NCI-H2227 (cell line): ENCODE results near the gene FAM174C.

Experiments used
- DNase-seq: peaks from one replicate; lab custom pipeline; 2025; ENCODE audit not compliant: unreplicated experiment; lab: John Stamatoyannopoulos, UW

Gene FAM174C

GRCh38 chr19:1271528-1272422 is 3.6 kb upstream of the FAM174C start:
- no peak for DNase-seq

GRCh38 chr19:1272423-1273262 is 2.7 kb upstream of the FAM174C start:
- DNase-seq, result no peak

- no peak for DNase-seq
These were observed 1.9 kb upstream of the FAM174C start for GRCh38 chr19:1273263-1274041.

GRCh38 chr19:1274081-1274851 is 1.1 kb upstream of the FAM174C start:
- no peak for DNase-seq

GRCh38 chr19:1274852-1275259 is 474 bp upstream of the FAM174C start:
- DNase-seq, result no peak

GRCh38 chr19:1275976-1276627 is 772 bp downstream of the FAM174C start:
- no peak for DNase-seq

- no peak for DNase-seq
These were observed 1.3 kb downstream of the FAM174C start for GRCh38 chr19:1276628-1277022.

- DNase-seq, result no peak
These were observed 1.7 kb downstream of the FAM174C start for GRCh38 chr19:1277061-1277460.

GRCh38 chr19:1278074-1278473 is 2.7 kb downstream of the FAM174C start:
- no peak for DNase-seq

GRCh38 chr19:1278713-1279660 is 3.7 kb downstream of the FAM174C start:
- no peak for DNase-seq

GRCh38 chr19:1279782-1280341 is 4.5 kb downstream of the FAM174C start:
- DNase-seq, result peak; percentile 84

- no peak for DNase-seq
These were observed 5.6 kb downstream of the FAM174C start for GRCh38 chr19:1280636-1281568.

GRCh38 chr19:1281569-1282287 is 6.4 kb downstream of the FAM174C start:
- no peak for DNase-seq

GRCh38 chr19:1282588-1283206 is 7.4 kb downstream of the FAM174C start:
- DNase-seq, result no peak

- no peak for DNase-seq
These were observed 8.0 kb downstream of the FAM174C start for GRCh38 chr19:1283207-1283916.

GRCh38 chr19:1283917-1284292 is 8.6 kb downstream of the FAM174C start:
- DNase-seq, result no peak
